ENCODE measurements around the gene HOXC10.

The HOXC10 gene

DNA sequence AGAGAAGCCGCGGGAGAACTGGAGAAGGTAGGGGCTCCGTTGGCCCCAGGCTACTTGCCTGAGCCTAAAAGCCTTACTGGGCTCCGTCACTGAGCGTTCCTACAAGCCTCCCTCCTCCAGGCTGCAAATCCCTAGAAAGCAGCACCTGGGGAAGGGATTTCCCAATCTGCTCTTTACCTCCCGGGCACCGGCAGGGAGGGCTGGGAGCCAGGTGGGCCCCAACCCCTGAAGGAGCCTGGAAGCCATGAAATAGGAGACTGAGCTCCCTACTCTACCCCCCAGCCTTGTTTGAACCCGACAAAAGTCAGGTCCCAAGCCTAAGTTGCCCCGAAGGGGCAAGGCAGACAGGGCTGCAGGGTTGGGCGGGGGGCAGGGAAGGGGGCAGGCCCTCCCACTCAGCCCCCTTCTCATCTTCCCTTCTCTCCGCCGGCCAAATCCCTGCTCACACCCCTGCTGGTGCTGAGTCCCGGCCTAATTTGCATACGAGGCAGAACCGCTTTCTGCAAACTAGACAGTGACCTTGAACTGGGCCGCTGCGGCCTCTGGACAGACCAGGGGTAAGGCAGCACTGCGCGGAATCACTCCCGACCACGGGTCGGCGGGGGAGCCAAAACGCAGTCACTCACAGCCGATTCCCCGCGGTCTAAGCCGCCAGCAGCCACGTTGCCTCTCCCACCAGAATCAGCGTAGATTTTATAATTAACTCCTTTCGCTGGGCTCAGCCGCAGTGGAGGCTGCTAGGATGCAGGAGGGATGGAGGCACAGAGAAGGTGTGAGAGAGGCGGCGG is 34.0 kb upstream of the HOXC10 start:
- DNase-seq, result no peak

DNA sequence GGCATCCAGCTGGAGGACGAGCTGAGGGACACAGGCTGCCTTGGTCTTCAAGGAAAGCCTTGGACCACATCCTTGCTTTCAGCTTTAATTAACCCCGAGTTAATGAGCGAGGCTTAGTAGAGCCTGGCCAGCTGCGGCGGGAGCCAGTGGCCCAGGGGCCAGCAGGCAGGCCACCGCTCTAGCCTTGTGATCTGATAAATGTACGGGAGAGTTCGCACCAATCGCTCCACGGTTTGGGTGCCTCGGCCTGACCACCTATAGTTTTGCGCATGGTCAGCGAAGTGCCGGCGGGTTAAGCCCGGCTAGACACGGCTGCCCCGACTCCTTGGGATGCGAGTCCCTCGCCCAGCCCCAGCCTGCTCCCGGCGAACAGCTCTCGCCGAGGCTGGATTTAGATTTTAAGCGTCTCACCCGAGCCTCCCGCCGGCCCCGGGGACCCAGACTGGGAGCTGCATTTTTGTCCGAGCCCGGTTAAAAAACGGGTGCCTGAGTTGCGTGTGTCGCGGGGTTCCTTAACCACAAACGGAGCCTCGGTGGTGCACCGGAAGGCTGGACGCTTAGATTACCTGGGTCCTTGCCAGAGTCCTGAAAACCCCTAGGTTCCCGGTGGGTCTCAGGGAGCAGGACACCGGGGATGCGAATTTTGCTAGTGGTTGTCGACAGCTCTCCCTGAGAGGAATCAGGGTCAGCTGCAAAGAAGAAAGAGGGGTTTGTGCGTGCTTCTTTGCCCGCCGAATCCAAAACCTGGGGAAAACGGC is 33.2 kb upstream of the HOXC10 start:
- no peak for DNase-seq

DNA sequence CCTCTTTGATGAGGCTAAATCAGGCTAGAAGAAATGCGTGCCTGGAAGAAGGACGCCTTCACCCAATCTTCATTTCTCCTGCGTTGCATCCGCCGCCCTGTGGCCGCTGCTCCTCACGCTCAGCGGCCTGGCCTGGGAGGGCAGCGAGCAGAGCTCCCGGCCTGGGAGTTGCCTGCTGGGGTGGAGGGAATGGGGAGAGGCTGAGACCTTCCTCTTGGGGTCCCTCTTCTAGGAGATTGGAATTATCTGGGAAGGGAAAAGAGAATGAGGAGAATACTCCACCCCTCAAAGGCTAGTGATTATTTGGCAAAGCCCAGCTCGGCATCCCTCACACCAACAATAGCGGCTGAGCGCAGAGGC is 32.6 kb upstream of the HOXC10 start:
- DNase-seq, result no peak

DNA sequence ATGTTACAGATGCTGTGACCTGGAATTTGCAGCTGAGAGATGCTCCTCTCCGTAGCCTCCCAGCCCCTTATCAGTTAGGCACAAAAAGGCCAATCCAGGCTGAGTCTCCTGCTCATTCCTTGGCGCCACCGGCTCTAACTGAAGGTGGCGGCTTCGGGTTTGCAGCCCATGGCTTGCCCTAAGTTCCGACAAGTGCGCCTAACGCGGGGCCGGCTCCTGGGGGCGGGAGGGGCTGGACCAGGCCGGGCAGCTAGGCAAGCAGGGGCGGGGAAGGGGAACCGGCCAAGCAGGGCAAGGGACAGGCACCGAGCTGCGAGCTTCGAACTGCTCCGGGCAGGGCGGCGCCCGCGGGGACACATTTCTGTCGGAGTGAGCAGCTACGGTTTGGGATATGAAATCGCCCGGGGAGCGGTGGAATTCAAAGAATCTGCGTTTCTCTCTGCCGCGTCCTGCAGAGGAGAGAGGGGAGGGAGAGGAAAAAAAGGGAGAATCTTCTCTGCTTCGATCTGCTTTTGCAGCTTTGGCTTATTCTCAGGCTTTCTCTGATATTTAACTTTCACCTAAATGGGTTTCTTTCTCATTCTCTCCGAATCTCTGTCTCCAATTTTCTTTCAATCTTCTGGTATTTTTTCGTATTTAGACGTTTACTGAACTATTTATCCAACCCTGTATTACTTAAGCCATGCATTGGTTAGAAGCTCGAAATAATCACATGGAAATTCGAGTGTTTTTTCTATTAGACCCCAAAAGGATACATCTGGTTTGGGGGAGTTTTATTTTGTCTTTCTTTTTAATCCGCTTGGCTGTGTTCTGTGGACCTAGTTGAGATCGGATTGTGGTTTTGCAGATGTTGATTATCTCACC is 31.8 kb upstream of the HOXC10 start:
- DNase-seq, result no peak

DNA sequence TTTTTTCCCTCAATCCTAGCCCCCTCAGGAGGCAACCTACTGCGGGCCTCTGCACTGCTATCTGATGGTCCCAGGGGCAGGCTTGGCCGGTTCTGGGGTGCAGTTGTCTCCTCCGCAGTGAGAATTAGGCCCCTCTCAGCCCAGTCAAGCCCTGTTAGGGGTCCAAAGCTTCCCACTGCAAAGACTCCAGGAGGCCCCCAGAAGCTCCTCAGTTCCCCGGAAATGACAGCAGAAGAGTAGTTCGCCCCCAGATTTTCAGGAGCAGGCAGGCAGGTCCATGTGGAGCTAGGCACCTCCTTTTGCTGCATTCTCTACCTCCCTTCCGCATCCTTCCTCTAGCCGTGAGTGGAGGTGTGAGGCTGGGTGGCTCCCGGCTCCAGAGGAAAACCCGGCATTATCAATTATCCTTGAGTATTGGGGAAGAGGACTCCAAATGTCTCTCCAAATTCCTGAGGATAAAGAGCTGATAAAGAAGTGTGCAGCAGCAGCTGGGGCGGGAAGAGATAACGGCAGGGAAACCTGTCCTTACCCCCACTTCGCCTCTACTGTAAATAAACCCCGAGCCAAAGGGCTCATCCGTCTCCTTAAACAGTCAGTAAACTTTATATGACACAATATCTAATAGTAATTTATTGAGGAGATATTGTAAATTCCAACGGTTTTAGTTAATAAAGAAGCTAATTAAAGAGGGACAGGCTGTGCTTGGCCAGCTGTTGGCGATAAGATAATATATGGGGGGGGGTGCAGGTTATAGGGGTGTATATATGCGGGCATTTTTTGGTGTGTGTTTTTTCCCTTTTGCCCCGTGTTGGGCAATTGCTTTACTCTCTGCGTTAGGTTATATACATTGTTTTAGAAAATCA is 30.9 kb upstream of the HOXC10 start:
- no peak for DNase-seq

DNA sequence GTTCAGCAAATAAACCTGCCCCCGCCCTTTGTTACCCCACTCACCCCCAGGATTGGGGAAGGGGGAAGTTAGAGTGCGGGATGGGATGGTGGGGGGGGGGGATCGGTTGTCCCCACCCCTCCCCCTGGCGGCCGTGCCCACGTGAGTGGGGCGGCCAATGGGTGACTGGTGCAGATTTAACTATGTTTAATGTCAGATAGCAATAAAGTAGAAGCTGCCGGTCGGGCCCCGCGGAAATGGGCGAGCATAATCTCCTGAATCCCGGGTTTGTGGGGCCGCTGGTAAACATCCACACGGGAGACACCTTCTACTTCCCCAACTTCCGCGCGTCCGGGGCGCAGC is 30.3 kb upstream of the HOXC10 start, which contains the start of gene HOXC12:
Gene HOXC12, plus strand, starts transcription at position 210 of the 342 bp plus-strand sequence. Its CDS starts 27 bp downstream, at position 237.
- no peak for DNase-seq

DNA sequence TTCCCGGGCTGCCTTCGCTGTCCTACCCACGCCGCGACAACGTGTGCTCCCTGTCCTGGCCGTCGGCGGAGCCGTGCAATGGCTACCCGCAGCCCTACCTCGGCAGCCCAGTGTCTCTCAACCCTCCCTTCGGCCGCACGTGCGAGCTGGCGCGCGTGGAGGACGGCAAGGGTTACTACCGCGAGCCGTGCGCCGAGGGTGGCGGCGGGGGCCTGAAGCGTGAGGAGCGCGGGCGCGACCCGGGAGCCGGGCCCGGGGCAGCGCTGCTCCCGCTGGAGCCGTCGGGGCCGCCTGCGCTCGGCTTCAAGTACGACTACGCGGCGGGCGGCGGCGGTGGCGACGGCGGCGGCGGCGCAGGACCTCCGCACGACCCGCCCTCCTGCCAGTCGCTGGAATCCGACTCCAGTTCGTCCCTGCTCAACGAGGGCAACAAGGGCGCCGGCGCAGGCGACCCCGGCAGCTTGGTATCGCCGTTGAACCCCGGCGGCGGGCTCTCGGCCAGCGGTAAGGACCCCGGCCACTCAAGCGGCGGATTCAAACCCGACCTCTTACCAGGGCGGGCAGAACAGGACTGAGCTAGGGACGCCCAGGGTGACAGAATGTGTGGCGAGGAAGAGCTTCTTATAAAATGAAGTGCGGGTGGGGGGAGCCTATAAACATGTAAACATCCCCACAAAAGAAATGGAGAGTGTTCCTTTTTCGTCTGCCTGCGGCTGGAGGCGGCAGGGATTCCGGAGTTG is 29.7 kb upstream of the HOXC10 start:
- DNase-seq, result no peak

DNA sequence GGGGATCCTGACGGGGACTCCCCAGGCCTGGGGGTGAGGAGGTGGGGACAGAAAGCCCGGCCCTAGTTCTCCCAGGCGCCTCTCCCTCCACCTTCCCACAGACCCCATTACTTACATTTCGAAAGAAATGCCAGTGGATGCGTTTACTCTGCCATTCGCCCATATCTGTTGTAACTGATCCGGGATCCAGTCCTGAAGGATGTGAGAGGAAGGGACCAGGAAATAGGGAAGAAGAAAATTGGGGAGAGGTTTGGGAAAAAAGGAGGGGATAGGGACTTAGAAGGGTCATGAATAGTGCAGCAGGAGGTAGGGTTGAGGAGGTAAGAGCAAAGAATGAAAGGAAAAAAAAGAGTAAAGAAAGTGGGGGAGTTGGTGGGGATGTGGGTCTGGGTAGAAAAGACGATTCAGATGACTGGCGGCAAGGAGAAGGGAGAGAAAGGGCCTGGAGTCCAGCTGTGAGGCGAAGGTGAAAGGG is 29.1 kb upstream of the HOXC10 start:
- DNase-seq, result no peak

DNA sequence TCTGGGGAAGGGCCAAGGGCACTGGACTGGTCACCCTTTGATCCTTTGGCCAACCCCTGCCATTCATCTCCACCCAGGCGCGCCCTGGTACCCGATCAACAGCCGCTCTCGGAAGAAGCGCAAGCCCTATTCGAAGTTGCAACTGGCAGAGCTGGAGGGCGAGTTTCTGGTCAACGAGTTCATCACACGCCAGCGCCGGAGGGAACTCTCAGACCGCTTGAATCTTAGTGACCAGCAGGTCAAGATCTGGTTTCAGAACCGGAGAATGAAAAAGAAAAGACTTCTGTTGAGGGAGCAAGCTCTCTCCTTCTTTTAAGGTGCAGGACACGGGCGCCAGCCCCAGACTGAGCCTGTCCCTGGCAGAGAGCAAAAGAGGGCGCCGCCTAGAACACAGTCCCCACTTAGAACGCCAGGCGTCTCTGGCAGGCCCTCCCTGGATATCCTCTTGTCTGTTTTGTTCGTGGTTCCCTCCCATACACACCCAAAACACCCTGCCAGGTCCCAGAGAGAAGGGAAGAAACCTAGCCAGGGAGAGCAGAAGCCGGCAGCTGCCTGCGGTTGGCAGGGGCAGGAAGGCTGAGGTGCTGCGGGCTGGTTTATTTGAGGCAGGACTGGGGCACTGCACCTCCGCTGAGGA is 28.6 kb upstream of the HOXC10 start:
- DNase-seq, result no peak

DNA sequence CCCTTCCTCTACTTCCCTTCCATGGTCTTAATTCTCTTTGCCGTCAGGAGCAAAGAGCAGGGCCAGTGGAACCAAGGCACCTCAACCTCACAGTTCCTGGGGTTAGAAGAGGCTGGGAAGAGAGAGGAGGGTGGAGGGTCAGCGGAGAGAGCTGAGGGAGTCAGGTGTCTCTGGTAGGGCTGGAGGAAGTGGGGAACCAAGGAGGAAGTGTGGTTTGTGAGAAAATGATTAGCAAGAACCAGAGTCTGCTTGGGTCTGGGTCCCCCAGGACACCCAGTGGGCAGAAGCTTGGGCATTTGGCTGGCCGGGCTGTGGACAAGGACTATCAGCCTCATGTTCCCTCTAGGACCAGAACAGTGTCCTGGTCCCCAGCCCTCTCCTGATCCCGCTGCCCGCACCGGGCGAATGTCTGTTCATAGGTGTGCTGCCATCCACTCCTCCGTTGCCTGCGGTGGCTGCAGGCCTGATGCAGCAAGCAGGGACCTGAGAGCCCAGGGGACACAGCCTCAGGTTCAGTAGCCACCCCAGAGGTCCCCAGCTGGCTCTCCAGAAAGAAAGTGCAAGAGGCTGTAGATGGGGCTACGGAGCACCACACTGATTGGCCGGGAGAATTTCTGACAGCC is 27.9 kb upstream of the HOXC10 start:
- no peak for DNase-seq

DNA sequence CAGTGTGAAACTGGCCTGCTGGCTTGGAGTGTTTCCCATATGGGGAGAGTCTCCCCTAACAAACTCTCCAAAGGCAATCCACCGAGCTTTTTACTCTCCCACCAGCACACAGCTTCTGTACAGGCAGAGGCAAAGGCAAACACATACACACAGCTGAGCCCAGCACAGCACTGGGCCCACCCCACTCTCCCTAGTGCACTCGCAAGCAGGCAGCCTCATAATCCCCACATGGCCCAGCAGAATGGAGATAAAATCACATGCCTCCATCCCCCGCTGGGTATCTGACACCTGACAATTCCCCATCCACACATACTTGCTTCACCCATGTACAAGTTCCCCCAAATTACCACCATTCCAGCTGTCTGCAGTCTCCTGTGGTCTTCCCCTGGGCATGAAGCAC is 26.8 kb upstream of the HOXC10 start:
- no peak for DNase-seq

DNA sequence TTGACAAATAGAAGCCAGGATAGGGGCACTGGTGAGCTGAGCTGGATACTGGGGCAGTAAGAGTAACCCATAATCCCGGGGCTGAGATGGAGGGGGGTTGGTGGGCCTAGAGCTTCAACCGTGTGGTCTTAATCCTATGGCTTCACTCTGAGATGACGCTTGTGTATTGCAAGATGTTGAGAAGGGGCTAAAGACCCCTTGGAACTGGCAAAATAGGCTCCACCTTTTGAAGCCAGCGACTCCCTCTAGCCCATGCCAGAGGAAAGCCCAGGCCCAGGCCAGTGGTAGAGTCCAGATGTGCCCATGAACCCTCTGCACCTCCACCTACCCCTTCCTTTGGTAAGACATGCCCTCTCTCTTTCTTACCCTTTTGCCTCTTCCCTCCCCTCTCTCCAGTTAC is 25.6 kb upstream of the HOXC10 start:
- no peak for DNase-seq

DNA sequence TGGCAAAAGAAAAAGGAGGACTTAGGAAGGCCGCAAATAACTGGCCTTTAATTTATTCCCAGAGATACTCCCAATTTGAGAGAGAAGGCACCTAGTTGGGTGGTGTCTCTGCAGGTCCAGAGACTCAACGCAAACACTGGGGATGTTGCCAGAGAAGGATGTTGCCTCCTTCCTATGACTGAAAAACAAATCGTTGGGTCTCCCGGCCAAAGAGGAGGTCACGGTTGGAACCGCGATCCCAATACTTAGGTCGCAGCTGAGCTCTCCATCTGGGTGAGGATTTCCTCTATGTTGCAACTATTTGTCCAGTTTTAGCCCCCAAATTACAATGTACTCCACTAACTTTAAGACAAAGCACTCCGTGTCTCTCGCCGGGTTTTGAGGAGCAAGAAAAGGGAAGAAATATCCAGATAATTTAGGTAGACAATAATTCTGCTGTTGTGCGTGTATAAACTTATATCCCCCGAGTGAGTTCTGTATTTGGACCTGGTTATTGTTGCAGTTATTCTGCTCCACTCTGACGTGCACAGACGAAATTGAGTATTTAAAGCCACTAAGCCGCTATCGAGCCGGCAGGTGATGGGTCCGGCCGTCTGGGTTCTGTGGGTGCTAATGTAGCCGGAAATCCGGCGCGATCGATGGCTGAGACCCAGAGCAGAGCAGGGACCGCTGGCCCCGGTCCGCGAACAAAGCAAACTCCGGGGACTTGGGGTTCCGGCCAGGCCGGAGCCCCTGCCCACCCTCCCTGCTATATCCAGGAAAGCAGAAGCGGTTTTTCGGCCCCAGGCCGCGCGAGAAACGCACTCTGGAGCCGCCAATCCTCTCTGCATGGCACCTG is 24.5 kb upstream of the HOXC10 start:
- no peak for DNase-seq

DNA sequence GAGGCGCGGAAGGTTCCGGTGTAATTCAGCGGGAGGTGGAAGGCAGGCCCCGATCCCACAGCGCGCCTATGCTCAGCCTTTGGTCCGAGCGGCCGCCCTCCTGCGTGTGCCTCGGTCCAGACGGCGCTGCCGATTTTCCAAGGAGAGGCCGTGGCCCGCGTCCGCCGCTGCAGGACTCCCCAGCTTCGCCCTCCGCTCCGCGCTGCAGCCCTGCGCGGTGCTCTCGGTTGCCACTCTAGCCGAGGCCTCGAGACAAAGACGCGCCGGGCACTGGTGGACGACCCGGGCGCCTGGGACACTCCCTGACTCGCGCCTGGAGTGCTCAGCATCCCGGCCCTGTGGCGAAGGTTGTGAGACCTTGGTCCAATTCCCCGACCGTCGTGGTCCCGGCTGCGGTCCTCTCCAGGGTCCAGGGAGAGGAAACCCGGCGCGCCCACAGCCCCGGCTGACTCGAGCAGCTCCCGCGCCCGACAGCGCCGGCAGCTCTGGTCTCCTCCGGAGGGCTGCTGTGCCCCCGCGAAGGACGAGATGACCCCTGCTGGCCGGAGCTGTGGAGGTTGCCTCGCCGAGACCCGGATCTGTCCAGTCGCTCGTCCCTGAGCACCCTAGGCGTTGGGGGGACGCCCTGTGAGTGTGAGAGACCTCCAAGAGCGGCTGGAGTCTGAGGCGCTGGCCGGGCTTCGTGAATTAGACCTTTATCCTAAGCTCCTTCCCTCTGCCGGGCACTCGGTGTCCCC is 23.8 kb upstream of the HOXC10 start:
- no peak for DNase-seq

DNA sequence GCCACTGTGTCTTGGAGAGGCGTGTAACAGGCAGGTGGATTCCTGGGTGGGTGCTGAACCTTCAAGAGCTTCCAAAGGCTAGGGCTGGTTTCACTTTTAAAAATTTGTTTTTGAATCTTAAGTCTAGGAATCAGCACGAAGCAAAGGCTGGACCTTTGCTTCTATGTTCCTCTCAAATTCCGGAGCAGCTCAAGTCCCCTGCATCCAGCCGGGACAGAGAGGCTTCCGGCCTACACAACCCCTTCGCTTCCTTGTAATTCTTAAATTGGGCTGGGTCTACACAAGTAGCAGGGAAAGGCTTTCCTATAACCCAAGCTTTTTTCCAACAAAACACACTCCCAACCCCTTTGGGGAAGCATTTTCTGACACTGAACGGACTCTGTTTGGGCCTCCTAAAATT is 21.9 kb upstream of the HOXC10 start:
- DNase-seq, result no peak

DNA sequence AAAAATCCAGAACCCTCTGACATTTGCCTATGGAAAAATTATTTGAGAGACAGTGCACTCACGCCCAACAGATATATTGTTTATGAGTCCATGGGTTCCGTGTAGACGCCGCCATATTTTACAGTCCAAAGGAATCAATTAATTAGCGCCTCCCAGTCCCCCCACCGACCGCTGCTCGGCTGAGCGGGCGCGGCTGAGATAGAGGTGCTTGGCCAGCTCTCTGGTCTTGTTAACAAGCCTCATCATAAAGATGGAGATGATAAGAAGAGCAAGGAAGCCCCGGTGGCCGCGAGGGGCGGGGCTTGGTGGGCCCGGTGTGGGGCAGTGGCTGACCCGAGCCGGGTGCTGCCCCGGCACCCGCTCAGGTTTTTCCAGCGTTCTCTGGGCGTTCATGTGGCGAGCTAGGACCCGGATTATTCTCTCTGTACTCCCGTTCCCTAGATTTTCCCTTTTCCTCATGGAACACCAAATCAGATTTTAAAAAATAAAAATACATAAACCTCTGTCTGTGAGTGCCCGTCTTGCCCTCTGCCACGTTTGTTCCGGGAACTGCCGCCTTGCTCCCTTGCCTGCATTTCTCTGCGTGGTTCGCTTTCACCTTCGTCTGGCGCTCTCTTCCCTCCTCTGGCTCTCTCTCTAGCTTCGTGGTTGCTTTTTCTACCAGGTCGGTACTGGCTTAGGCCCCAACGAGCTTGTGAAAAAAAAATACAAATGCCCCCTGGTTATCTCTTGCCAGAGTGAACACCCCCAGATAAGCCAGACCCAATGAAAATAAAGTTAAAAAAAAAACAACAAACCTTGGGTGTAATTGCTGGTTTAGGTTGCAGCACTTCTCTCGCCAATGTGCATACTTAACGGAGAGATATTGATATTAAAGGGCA is 21.3 kb upstream of the HOXC10 start:
- no peak for DNase-seq

DNA sequence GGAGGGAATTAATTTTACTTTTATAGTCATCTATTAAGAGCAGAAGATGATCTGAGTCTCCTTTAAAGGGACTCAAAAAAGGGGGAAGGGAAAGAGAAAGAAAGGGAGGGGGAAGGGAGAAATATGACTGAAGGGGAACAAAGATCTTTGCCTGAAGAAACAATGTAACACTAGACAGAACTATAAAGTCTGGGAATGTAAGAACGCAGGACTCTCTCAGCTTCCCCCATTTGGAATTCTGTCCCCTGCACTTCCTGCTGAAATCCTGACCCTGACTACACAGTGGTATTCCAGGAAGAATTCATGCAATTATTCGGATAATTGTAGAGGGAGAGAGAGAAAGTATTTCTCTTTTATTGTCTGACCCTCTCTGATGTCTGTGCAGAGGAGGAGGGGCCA is 20.6 kb upstream of the HOXC10 start:
- DNase-seq, result no peak
